BJ (cell line): Measurements from ENCODE around the gene CKB. TPM values are rescaled to one million over a fixed set of nuclear protein-coding genes. Genes with fewer than 3 reads are reported as not detected.
A peak's percentile ranks its signal among the peaks of the same experiment; 100 is the strongest.

Experiments
- CTCF ChIA-PET: fragments of 350-600 bp; formaldehyde crosslinking; extraction: SDS; loops from one replicate; lab custom pipeline; 2021; ENCODE audit warnings: antibody characterized with exemption, inconsistent platforms; lab: Yijun Ruan, JAX
- POLR2A ChIA-PET: fragments of 300-600 bp; sonication (Branson Sonifier 250); formaldehyde crosslinking; extraction: SDS; loops from one replicate; lab custom pipeline; 2021; ENCODE audit warnings: antibody characterized with exemption; lab: Charles Lee
- DNase-seq: peaks from one replicate; pipeline ENCODE4 v3.0.0-alpha.2; 2011; ENCODE audit warnings: low read depth
- H3K27me3 ChIP-seq: 2 replicates; pipeline ENCODE4 v1.6.0; 2011; ENCODE audit warnings: low read length; ENCODE audit not compliant: control insufficient read depth, insufficient read depth
- H3K36me3 ChIP-seq: 2 replicates; pipeline ENCODE4 v1.5.1; 2011; ENCODE audit warnings: low read length; ENCODE audit not compliant: control insufficient read depth, insufficient read depth
- H3K4me3 ChIP-seq: 2 replicates; pipeline ENCODE4 v1.5.1; 2011; ENCODE audit warnings: low read depth, mild to moderate bottlenecking, control low read depth, low read length
- CTCF ChIP-seq: IDR thresholded peaks from 2 replicates; pipeline ENCODE4 v1.5.1; 2011; ENCODE audit warnings: low read depth, mild to moderate bottlenecking, control low read depth, inconsistent platforms, low read length, moderate library complexity; ENCODE audit not compliant: insufficient read depth
- polyA plus RNA-seq: library from polyadenylated mRNA; depleted of rRNA; stranded (reverse); fragments of >200 nt; gene quantifications from 2 replicates; pipeline ENCODE4 v1.2.3, GENCODE V29; 2011

Gene CKB
- polyA plus RNA-seq, 1 experiment, result 74.7 TPM

- Histone ChIP-seq H3K27me3 (no peaks in the 10 kb centered on the region), H3K4me3 (no peak overlapping the region), H3K36me3 (peaks cover 5% of the 10 kb centered on the region)
- CTCF ChIA-PET, result interaction anchor here (1.2 to 3.0 kb wide), 4 partner anchors 9 to 17 kb away, joined by 3 to 11 read pairs (median 6); no protein-coding TSS in a partner anchor
- POLR2A ChIA-PET, result no interaction called here
- DNase-seq, result no peak
- TF ChIP-seq CTCF, result no peak
Observed at GRCh38 chr14:103530831-103531230, 8.2 kb upstream of the CKB start.

- no peak for TF ChIP-seq CTCF
- POLR2A ChIA-PET, result no interaction called here
- Histone ChIP-seq H3K36me3 (peaks cover 5% of the 10 kb centered on the region), H3K27me3 (no peaks in the 10 kb centered on the region), H3K4me3 (no peak overlapping the region)
- CTCF ChIA-PET, result interaction anchor here (1.3 to 3.0 kb wide), 3 partner anchors 9 to 17 kb away, joined by 4 to 11 read pairs (median 6); no protein-coding TSS in a partner anchor
- DNase-seq, result no peak
Observed at GRCh38 chr14:103530390-103530789, 7.8 kb upstream of the CKB start.

GRCh38 chr14:103529383-103530365 is 7.0 kb upstream of the CKB start:
- no peak for TF ChIP-seq CTCF
- H3K36me3 ChIP-seq, result peaks cover 5% of the 10 kb centered on the region
- CTCF ChIA-PET, result interaction anchor here (1.3 to 3.0 kb wide), 5 partner anchors 9 to 30 kb away, joined by 4 to 18 read pairs (median 8); no protein-coding TSS in a partner anchor
- no peak for DNase-seq
- POLR2A ChIA-PET, result no interaction called here
- no peaks in the 10 kb centered on the region for H3K27me3 ChIP-seq
- peak overlapping the region; percentile 96 for H3K4me3 ChIP-seq

- no peak for TF ChIP-seq CTCF
- peaks cover 4% of the 10 kb centered on the region for H3K36me3 ChIP-seq
- H3K4me3 ChIP-seq, result peak within 1 kb of the TSS; percentile 96
- peaks cover under 1% of the 10 kb centered on the region; the same call in 1 of the 2 replicates for H3K27me3 ChIP-seq
- POLR2A ChIA-PET, result interaction anchor here (0.7 kb wide), 1 partner anchor 10 kb away, joined by 13 read pairs; no protein-coding TSS in a partner anchor
- CTCF ChIA-PET, result interaction anchor here (1.5 to 3.0 kb wide), 7 partner anchors 8 to 29 kb away, joined by 6 to 18 read pairs (median 9); no protein-coding TSS in a partner anchor
- no peak for DNase-seq
Observed at GRCh38 chr14:103528587-103529382, 6.2 kb upstream of the CKB start, which contains the start of gene TRMT61A. TRMT61A (plus strand) TSS chr14:103529196; CDS start chr14:103529979, 783 bp downstream.
